HFF-Myc (cell line): ENCODE data around the gene TNNT1.
A peak's percentile ranks its signal among the peaks of the same experiment; 100 is the strongest.

ENCODE experiments used
- DNase-seq: peaks from one replicate; pipeline ENCODE4 v3.0.0-alpha.2; 2011; ENCODE audit warnings: low read depth; ENCODE audit errors: extremely low read depth
- H3K4me3 ChIP-seq: replicated peaks from 2 replicates; pipeline ENCODE4 v1.5.1; 2011; ENCODE audit warnings: low read depth, mild to moderate bottlenecking, control low read depth, low read length
- TF ChIP-seq, protein P1 (sequence below): IDR thresholded peaks from 2 replicates; pipeline ENCODE4 v1.5.1; 2012; ENCODE audit warnings: mild to moderate bottlenecking, low read depth, low read length, control low read depth; ENCODE audit errors: missing control alignments

TNNT1 gene

DNA sequence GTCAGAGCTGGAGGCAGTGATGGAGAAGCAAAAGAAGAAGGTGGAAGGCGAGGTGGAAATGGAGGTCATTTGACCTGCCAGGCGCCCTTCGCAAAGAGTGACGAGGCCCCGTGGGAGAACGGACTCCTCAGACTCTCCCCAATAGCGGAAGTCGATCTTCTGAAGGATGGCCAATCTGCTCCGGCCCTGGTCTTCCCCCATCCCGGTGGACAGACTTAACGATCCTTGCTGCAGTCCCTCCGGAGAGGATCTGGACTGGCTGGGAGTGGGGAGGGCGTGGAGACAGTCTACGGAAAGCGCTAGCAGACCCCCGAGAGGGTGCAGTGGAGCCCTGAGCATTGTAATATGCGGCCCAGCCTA lies 61.5 kb downstream of the TNNT1 start:
- TF ChIP-seq, protein P1, sequence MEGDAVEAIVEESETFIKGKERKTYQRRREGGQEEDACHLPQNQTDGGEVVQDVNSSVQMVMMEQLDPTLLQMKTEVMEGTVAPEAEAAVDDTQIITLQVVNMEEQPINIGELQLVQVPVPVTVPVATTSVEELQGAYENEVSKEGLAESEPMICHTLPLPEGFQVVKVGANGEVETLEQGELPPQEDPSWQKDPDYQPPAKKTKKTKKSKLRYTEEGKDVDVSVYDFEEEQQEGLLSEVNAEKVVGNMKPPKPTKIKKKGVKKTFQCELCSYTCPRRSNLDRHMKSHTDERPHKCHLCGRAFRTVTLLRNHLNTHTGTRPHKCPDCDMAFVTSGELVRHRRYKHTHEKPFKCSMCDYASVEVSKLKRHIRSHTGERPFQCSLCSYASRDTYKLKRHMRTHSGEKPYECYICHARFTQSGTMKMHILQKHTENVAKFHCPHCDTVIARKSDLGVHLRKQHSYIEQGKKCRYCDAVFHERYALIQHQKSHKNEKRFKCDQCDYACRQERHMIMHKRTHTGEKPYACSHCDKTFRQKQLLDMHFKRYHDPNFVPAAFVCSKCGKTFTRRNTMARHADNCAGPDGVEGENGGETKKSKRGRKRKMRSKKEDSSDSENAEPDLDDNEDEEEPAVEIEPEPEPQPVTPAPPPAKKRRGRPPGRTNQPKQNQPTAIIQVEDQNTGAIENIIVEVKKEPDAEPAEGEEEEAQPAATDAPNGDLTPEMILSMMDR, result no peak
- H3K4me3 ChIP-seq, result peak overlapping the region; percentile 36
- DNase-seq, result no peak

DNA sequence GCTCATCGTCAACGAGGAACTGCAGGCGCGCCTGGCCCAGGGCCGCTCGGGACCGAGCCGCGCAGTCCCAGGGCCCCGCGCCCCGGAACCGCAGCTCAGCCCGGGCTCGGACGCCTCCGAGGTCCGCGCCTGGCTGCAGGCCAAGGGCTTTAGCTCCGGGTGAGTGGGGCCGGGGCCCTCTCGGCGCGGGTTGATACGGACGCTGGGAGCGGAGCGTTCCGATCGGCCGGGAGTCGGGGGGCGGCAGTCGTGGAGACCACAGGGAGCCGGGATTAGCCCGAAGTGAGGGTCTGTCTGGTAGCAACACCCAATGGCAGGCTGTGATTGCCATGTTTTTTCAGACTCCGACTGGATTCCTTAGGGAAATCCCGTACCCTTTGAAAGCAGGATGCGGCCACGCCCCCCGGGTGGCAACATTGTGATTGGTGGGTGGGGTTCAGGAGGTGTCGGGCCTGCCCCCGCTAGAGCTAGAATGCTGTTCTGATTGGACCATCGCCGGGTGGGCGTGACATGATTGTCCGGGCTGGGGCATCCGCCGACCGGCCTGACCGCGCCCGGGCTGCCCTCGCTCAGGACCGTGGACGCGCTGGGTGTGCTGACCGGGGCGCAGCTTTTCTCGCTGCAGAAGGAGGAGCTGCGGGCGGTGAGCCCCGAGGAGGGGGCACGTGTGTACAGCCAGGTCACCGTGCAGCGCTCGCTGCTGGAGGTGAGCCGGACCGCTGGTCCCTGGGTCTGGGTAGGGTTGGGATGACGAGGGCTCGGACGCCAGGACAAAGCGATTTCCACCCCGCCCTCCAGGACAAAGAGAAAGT lies 62.1 kb downstream of the TNNT1 start:
- TF ChIP-seq, protein P1, result no peak
- peak overlapping the region; percentile 36 for H3K4me3 ChIP-seq
- DNase-seq, result peak; percentile 70

- DNase-seq, result no peak
- peak overlapping the region; percentile 36 for H3K4me3 ChIP-seq
- TF ChIP-seq, protein P1, result no peak
These were observed 62.9 kb downstream of the TNNT1 start for GRCh38 chr19:55085923-55086715.

DNA sequence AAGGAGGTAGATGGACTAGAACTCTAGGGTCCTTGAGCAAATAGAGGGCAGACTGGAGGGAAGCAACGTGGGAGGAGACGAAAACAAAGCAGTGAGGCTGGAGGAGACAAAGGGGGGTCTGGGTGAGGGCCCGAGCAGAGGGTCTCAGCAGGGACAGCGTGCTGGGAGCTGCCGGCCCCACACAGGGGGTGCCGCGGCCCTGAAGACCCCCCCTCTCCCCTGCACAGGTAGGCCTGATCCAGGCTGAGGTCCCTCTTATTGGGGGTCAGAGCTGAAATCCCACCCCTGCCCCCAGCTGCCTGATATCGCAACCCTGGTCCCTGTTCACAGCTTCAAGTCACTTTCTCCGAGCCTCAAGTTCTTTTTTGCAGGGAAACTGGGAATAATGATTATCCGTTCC lies 64.6 kb downstream of the TNNT1 start:
- TF ChIP-seq, protein P1, result no peak
- no peak overlapping the region for H3K4me3 ChIP-seq
- no peak for DNase-seq

- no peak for DNase-seq
- TF ChIP-seq, protein P1, result no peak
- no peak overlapping the region for H3K4me3 ChIP-seq
These were observed 65.8 kb downstream of the TNNT1 start for GRCh38 chr19:55083004-55083850.
